Panc1 (cell line): ENCODE data around the gene SMIM24.

ENCODE experiments used
- CTCF ChIP-seq: fragments of 450-650 bp; IDR thresholded peaks from 2 replicates; pipeline ENCODE4 v1.5.1; 2017; ENCODE audit warnings: mild to moderate bottlenecking
- SIN3A ChIP-seq: IDR thresholded peaks from 2 replicates; pipeline ENCODE4 v1.6.1; 2012; ENCODE audit warnings: low read depth, mild to moderate bottlenecking, low read length, moderate library complexity, borderline replicate concordance; ENCODE audit not compliant: insufficient read depth
- TF ChIP-seq, protein P1 (sequence below), 2 experiments: IDR thresholded peaks; 2 replicates each; pipeline ENCODE4 v1.6.1; 2011 to 2012; ENCODE audit warnings: low read depth in 2 of 2, control low read depth in 1 of 2, low read length in 1 of 2, mild to moderate bottlenecking in 1 of 2, moderate library complexity in 1 of 2; ENCODE audit not compliant: insufficient read depth in 1 of 2

DNA sequence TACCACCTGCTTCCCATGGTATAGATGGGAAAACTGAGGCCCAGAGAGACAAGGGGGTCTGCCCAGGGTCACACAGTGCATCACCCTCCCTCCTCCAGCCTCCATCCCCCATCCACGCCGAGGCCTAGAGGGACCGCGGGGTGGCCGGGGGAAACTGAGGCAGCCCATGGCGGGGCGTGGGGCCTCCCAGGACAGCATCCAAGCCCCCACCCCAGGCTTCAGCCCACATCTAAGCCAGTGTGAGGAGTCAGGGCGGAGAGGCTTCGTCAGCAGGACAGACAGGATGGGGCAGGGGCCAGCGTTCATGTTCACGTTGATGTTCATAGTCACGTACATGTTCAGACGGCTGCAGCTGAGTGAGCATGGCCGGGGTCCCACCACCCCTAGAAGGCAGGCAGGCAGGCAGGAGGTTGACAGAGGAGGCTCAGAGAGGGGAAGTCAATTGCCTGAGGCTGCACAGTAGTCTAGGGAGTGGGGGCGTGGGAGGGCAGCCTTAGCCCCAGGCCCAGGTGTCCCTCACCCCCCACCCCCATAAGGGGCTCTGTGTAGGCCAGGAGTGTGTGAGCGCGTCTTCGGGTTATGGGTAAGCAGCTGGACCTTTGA is 23.3 kb downstream of the SMIM24 start:
- no peak for TF ChIP-seq CTCF
- TF ChIP-seq SIN3A, result no peak
- TF ChIP-seq, protein P1, sequence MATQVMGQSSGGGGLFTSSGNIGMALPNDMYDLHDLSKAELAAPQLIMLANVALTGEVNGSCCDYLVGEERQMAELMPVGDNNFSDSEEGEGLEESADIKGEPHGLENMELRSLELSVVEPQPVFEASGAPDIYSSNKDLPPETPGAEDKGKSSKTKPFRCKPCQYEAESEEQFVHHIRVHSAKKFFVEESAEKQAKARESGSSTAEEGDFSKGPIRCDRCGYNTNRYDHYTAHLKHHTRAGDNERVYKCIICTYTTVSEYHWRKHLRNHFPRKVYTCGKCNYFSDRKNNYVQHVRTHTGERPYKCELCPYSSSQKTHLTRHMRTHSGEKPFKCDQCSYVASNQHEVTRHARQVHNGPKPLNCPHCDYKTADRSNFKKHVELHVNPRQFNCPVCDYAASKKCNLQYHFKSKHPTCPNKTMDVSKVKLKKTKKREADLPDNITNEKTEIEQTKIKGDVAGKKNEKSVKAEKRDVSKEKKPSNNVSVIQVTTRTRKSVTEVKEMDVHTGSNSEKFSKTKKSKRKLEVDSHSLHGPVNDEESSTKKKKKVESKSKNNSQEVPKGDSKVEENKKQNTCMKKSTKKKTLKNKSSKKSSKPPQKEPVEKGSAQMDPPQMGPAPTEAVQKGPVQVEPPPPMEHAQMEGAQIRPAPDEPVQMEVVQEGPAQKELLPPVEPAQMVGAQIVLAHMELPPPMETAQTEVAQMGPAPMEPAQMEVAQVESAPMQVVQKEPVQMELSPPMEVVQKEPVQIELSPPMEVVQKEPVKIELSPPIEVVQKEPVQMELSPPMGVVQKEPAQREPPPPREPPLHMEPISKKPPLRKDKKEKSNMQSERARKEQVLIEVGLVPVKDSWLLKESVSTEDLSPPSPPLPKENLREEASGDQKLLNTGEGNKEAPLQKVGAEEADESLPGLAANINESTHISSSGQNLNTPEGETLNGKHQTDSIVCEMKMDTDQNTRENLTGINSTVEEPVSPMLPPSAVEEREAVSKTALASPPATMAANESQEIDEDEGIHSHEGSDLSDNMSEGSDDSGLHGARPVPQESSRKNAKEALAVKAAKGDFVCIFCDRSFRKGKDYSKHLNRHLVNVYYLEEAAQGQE (IDR thresholded peaks at IDR 0.05; ENCODE audit: insufficient read depth in 1 of 2, low read depth in 2 of 2, low read length in 1 of 2), result no peak
